Neural cell (in vitro differentiated cells): ENCODE data around the gene TTC23L. TPM values are rescaled to one million over a fixed set of nuclear protein-coding genes. Genes with fewer than 3 reads are reported as not detected.

ENCODE experiments used
- H2AFZ ChIP-seq: fragments of 200-600, 300-800 bp; sonication (generic), shearing (Covaris generic); 2 replicates; pipeline ENCODE4 v1.6.0; 2014; ENCODE audit warnings: low read depth, mild to moderate bottlenecking, antibody characterized with exemption, low read length, moderate library complexity
- H3F3A ChIP-seq: fragments of 200-600 bp; shearing (Covaris generic); 2 replicates; pipeline ENCODE4 v1.6.1; 2016; ENCODE audit warnings: mild to moderate bottlenecking, moderate library complexity, mixed read lengths, antibody characterized with exemption, low read length; ENCODE audit not compliant: insufficient read depth, poor library complexity, severe bottlenecking
- H3K27ac ChIP-seq: fragments of 200-600, 300-800 bp; sonication (generic), shearing (Covaris generic); 2 replicates; pipeline ENCODE4 v1.5.1; 2014; ENCODE audit warnings: mild to moderate bottlenecking, low read length, moderate library complexity
- H3K27me3 ChIP-seq: fragments of 300-800, 200-600 bp; sonication (generic), shearing (Covaris generic); 2 replicates; pipeline ENCODE4 v1.6.0; 2014; ENCODE audit warnings: mild to moderate bottlenecking, low read depth, low read length, moderate library complexity; ENCODE audit not compliant: insufficient read depth
- H3K36me3 ChIP-seq: fragments of 300-800, 200-600 bp; sonication (generic), shearing (Covaris generic); 2 replicates; pipeline ENCODE4 v1.5.1; 2014; ENCODE audit warnings: mild to moderate bottlenecking, antibody characterized with exemption, low read length, moderate library complexity; ENCODE audit not compliant: insufficient read depth
- H3K4me2 ChIP-seq: fragments of 300-800, 200-600 bp; sonication (generic), shearing (Covaris generic); 2 replicates; pipeline ENCODE4 v1.6.0; 2014; ENCODE audit warnings: mild to moderate bottlenecking, low read length
- H3K4me3 ChIP-seq: fragments of 300-800, 200-600 bp; sonication (generic), shearing (Covaris generic); 2 replicates; pipeline ENCODE4 v1.5.1; 2014; ENCODE audit warnings: mild to moderate bottlenecking, low read length, moderate library complexity
- H3K79me2 ChIP-seq: fragments of 200-600 bp; shearing (Covaris generic); replicated peaks from 2 replicates; pipeline ENCODE4 v1.6.0; 2014; ENCODE audit warnings: mild to moderate bottlenecking, low read length, moderate library complexity; ENCODE audit not compliant: insufficient read depth
- H3K9ac ChIP-seq: fragments of 300-800, 200-600 bp; sonication (generic), shearing (Covaris generic); 2 replicates; pipeline ENCODE4 v1.6.1; 2016; ENCODE audit warnings: mild to moderate bottlenecking, low read length, mixed read lengths
- H3K9me2 ChIP-seq: fragments of 200-600 bp; shearing (Covaris generic); 2 replicates; pipeline ENCODE4 v1.6.1; 2016; ENCODE audit warnings: mild to moderate bottlenecking, low read length, mixed read lengths; ENCODE audit not compliant: insufficient read depth
- H3K9me3 ChIP-seq: fragments of 200-600, 300-800 bp; sonication (generic), shearing (Covaris generic); 2 replicates; pipeline ENCODE4 v1.6.1; 2016; ENCODE audit warnings: mild to moderate bottlenecking, mixed run types, low read length, moderate library complexity, mixed read lengths
- H4K20me1 ChIP-seq: fragments of 200-600 bp; shearing (Covaris generic); 2 replicates; pipeline ENCODE4 v1.6.1; 2016; ENCODE audit warnings: mild to moderate bottlenecking, mixed run types; ENCODE audit not compliant: insufficient read depth
- EP300 ChIP-seq: fragments of 450-650 bp; conservative IDR thresholded peaks from 2 replicates; pipeline ENCODE4 v1.6.1; 2014; ENCODE audit warnings: antibody characterized with exemption, mild to moderate bottlenecking, moderate library complexity; ENCODE audit not compliant: poor library complexity, severe bottlenecking
- EZH2 ChIP-seq: fragments of 200-600, 300-800 bp; shearing (Covaris generic), sonication (generic); IDR thresholded peaks from 2 replicates; pipeline ENCODE4 v1.6.1; 2014; ENCODE audit warnings: antibody characterized with exemption, low read length, borderline replicate concordance, mild to moderate bottlenecking; ENCODE audit not compliant: insufficient read depth, poor library complexity, severe bottlenecking
- MXI1 ChIP-seq: fragments of 450-650 bp; conservative IDR thresholded peaks from 2 replicates; pipeline ENCODE4 v1.6.1; 2014; ENCODE audit warnings: antibody characterized with exemption, mild to moderate bottlenecking; ENCODE audit not compliant: poor library complexity, severe bottlenecking
- POLR2AphosphoS5 ChIP-seq: IDR thresholded peaks from 2 replicates; pipeline ENCODE4 v1.6.1; 2012
- RAD21 ChIP-seq: fragments of 450-650 bp; conservative IDR thresholded peaks from 2 replicates; pipeline ENCODE4 v1.6.1; 2014; ENCODE audit warnings: antibody characterized with exemption, mild to moderate bottlenecking, moderate library complexity
- REST ChIP-seq: IDR thresholded peaks from 2 replicates; pipeline ENCODE4 v1.6.1; 2012; ENCODE audit warnings: borderline replicate concordance
- SMC3 ChIP-seq: fragments of 450-650 bp; conservative IDR thresholded peaks from 2 replicates; pipeline ENCODE4 v1.6.1; 2014; ENCODE audit warnings: antibody characterized with exemption, mild to moderate bottlenecking, moderate library complexity; ENCODE audit not compliant: poor library complexity
- TAF1 ChIP-seq: IDR thresholded peaks from 2 replicates; pipeline ENCODE4 v1.6.1; 2012; ENCODE audit warnings: low read depth
- polyA plus RNA-seq: library from polyadenylated mRNA; depleted of rRNA; stranded (reverse); fragments of >200 nt; gene quantifications from 2 replicates; pipeline ENCODE4 v1.2.3, GENCODE V29; 2014
- TF ChIP-seq, protein P1 (sequence below): fragments of 450-650 bp; IDR thresholded peaks from 2 replicates; pipeline ENCODE4 v1.5.1; 2014; ENCODE audit warnings: antibody characterized with exemption, mild to moderate bottlenecking, moderate library complexity; ENCODE audit not compliant: poor library complexity, severe bottlenecking

The TTC23L gene
- polyA plus RNA-seq, 1 donor from 2014 or later, result 8.3 TPM

DNA sequence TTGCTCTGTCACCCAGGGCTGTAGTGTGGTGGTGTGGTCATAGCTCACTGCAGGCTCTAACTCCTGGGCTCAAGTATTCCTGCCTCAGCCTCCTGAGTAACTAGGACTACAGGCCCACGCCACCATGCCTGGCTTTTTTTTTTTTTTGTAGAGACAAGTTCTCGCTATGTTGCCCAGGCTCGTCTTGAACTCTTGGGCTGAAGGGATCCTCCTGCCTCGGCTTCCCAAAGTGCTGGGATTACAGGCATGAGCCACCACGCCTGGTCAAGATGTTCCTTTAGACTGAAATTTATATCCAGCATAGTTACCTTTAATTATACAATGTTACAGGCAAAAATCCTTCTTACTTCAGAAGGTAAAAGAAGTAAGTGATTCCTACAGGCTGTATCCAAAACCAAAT, 88.8 kb downstream of the TTC23L start:
- no peak overlapping the region for H3K9ac ChIP-seq
- H2AFZ ChIP-seq, result no peak overlapping the region
- H3K4me2 ChIP-seq, result no peak overlapping the region
- H3K9me3 ChIP-seq, result no peaks in the 10 kb centered on the region
- no peaks in the 10 kb centered on the region for H4K20me1 ChIP-seq
- no peaks in the 10 kb centered on the region for H3K27me3 ChIP-seq
- TF ChIP-seq, protein P1, sequence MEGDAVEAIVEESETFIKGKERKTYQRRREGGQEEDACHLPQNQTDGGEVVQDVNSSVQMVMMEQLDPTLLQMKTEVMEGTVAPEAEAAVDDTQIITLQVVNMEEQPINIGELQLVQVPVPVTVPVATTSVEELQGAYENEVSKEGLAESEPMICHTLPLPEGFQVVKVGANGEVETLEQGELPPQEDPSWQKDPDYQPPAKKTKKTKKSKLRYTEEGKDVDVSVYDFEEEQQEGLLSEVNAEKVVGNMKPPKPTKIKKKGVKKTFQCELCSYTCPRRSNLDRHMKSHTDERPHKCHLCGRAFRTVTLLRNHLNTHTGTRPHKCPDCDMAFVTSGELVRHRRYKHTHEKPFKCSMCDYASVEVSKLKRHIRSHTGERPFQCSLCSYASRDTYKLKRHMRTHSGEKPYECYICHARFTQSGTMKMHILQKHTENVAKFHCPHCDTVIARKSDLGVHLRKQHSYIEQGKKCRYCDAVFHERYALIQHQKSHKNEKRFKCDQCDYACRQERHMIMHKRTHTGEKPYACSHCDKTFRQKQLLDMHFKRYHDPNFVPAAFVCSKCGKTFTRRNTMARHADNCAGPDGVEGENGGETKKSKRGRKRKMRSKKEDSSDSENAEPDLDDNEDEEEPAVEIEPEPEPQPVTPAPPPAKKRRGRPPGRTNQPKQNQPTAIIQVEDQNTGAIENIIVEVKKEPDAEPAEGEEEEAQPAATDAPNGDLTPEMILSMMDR, result no peak
- no peak for TF ChIP-seq SMC3
- no peak for TF ChIP-seq REST
- TF ChIP-seq MXI1, result no peak
- no peak for TF ChIP-seq POLR2AphosphoS5
- no peak for TF ChIP-seq RAD21
- no peak for TF ChIP-seq EP300
- no peak for TF ChIP-seq TAF1
- TF ChIP-seq EZH2, result no peak
- H3K27ac ChIP-seq, result no peak overlapping the region
- peaks cover 25% of the 10 kb centered on the region for H3K79me2 ChIP-seq
- H3K4me3 ChIP-seq, result no peak overlapping the region
- H3K36me3 ChIP-seq, result no peaks in the 10 kb centered on the region
- H3F3A ChIP-seq, result peaks cover 5% of the 10 kb centered on the region
- no peaks in the 10 kb centered on the region for H3K9me2 ChIP-seq

- H3K27ac ChIP-seq, result no peak overlapping the region
- no peaks in the 10 kb centered on the region for H3K27me3 ChIP-seq
- H3K9me2 ChIP-seq, result no peaks in the 10 kb centered on the region
- no peak overlapping the region for H3K9ac ChIP-seq
- peak overlapping the region; percentile 73 for H3K4me2 ChIP-seq
- H3K4me3 ChIP-seq, result peak overlapping the region; percentile 72
- peaks cover 29% of the 10 kb centered on the region for H3K79me2 ChIP-seq
- TF ChIP-seq REST, result no peak
- H2AFZ ChIP-seq, result no peak overlapping the region
- peaks cover 5% of the 10 kb centered on the region for H3F3A ChIP-seq
- no peaks in the 10 kb centered on the region for H4K20me1 ChIP-seq
- no peaks in the 10 kb centered on the region for H3K36me3 ChIP-seq
- H3K9me3 ChIP-seq, result no peaks in the 10 kb centered on the region
Observed at GRCh38 chr5:34928267-34928666, 89.3 kb downstream of the TTC23L start.
